K562 (cell line): ENCODE measurements around the gene ARL2. TPM values are rescaled to one million over a fixed set of nuclear protein-coding genes. Genes with fewer than 3 reads are reported as not detected.

ENCODE experiments used
- ATAC-seq: fragments of 200-7000 bp; cut with Tn5 transposase; 3 replicates; pipeline ENCODE4 v1.9.1; 2020; ENCODE audit warnings: moderate library complexity
- BruUV-seq: library from RNA; stranded (reverse); fragments of 400-500 nt; replicated peaks from 2 replicates; lab custom pipeline; 2021; lab: Mats Ljungman, UMichigan
- CTCF ChIA-PET: fragments of 300-600 bp; formaldehyde crosslinking; extraction: SDS; loops from one replicate; lab custom pipeline; 2021; ENCODE audit warnings: low intra/inter-chr PET ratio; lab: Yijun Ruan, JAX
- POLR2A ChIA-PET: fragments of 300-600, 350-650 bp; sonication (Branson Sonifier 250); formaldehyde crosslinking; extraction: SDS; loops from one replicate; lab custom pipeline; 2021; ENCODE audit warnings: antibody characterized with exemption, inconsistent platforms; lab: Yijun Ruan, JAX
- DNase-seq, 4 experiments: peaks; one replicate each; pipeline versions ENCODE4 v3.0.0 to v3.0.0-alpha.2; 2011 to 2018; ENCODE audit warnings: low spot score in 3 of 4, mixed read lengths in 3 of 4; ENCODE audit errors: extremely low read depth in 1 of 4
- FAIRE-seq: peaks from 2 replicates; lab custom pipeline; 2011; peaks lifted over from hg19 to GRCh38; lab: Jason Lieb, UNC
- H2AFZ ChIP-seq: 2 replicates; pipeline ENCODE4 v1.6.0; 2011; ENCODE audit warnings: low read depth, low read length, control low read depth, inconsistent platforms
- H3K27ac ChIP-seq: fragments of 200-600 bp; 3 replicates; pipeline ENCODE4 v1.8.0; 2011; ENCODE audit warnings: low read depth, mild to moderate bottlenecking, control low read depth, inconsistent platforms, low read length, moderate library complexity, mixed read lengths; ENCODE audit errors: extremely low read depth
- H3K27me3 ChIP-seq, 2 experiments: fragments of 300-600 bp in 1 of 2; 2 replicates in 1 of 2; 3 replicates in 1 of 2; pipeline versions ENCODE4 v1.6.0 to v1.8.0; 2011; ENCODE audit warnings: inconsistent platforms in 2 of 2, low read length in 2 of 2, mild to moderate bottlenecking in 1 of 2, mixed read lengths in 1 of 2, moderate library complexity in 1 of 2; ENCODE audit not compliant: control insufficient read depth in 2 of 2, insufficient read depth in 2 of 2
- H3K36me3 ChIP-seq: fragments of 300-600 bp; 3 replicates; pipeline ENCODE4 v1.8.0; 2011; ENCODE audit warnings: mild to moderate bottlenecking, low read length, inconsistent platforms; ENCODE audit not compliant: control insufficient read depth, insufficient read depth
- H3K4me1 ChIP-seq, 2 experiments: fragments of 200-600 bp in 1 of 2; replicated peaks in 1 of 2; 2 replicates in 1 of 2; 3 replicates in 1 of 2; pipeline versions ENCODE4 v1.5.1 to v1.8.0; 2011; ENCODE audit warnings: inconsistent platforms in 2 of 2, low read length in 2 of 2, mild to moderate bottlenecking in 1 of 2, mixed read lengths in 1 of 2, moderate library complexity in 1 of 2; ENCODE audit not compliant: control insufficient read depth in 2 of 2, insufficient read depth in 2 of 2
- H3K4me2 ChIP-seq: 2 replicates; pipeline ENCODE4 v1.6.1; 2011; ENCODE audit warnings: low read length, control low read depth, inconsistent platforms, mixed read lengths; ENCODE audit not compliant: insufficient read depth
- H3K4me3 ChIP-seq: fragments of 200-600 bp; sonication (generic), shearing (Covaris generic); 2 replicates; pipeline ENCODE4 v1.5.1; 2016; ENCODE audit warnings: control low read depth, inconsistent platforms
- H3K79me2 ChIP-seq: fragments of 200-600 bp; 3 replicates; pipeline ENCODE4 v1.8.0; 2011; ENCODE audit warnings: low read length, inconsistent platforms; ENCODE audit not compliant: control insufficient read depth, insufficient read depth
- H3K9ac ChIP-seq, 2 experiments: 2 replicates each; pipeline versions ENCODE4 v1.6.0 to v1.6.1; 2011; ENCODE audit warnings: low read depth in 2 of 2, low read length in 2 of 2, control low read depth in 1 of 2, inconsistent platforms in 1 of 2, mild to moderate bottlenecking in 1 of 2, mixed read lengths in 1 of 2; ENCODE audit not compliant: insufficient read depth in 1 of 2
- H3K9me1 ChIP-seq: one replicate; pipeline ENCODE4 v1.6.0; 2011; ENCODE audit warnings: inconsistent platforms, mild to moderate bottlenecking, low read length, moderate library complexity; ENCODE audit not compliant: control insufficient read depth, insufficient read depth
- H3K9me3 ChIP-seq: replicated peaks from 2 replicates; pipeline ENCODE4 v1.5.1; 2011; ENCODE audit warnings: low read depth, low read length, inconsistent platforms; ENCODE audit not compliant: control insufficient read depth, insufficient read depth
- H4K20me1 ChIP-seq: replicated peaks from 2 replicates; pipeline ENCODE4 v1.6.1; 2011; ENCODE audit warnings: low read length, inconsistent platforms, mixed read lengths; ENCODE audit not compliant: control insufficient read depth, insufficient read depth
- ASH1L ChIP-seq: fragments of 450-650 bp; IDR thresholded peaks from 2 replicates; pipeline ENCODE4 v1.6.1; 2018; ENCODE audit warnings: borderline replicate concordance, mild to moderate bottlenecking, low read depth; ENCODE audit not compliant: partially characterized antibody
- BMI1 ChIP-seq: fragments of 150-350 bp; IDR thresholded peaks from 2 replicates; pipeline ENCODE4 v1.6.1; 2014; ENCODE audit warnings: low read length
- CBX8 ChIP-seq: fragments of 200-600 bp; sonication (generic); IDR thresholded peaks from 2 replicates; pipeline ENCODE4 v1.6.1; 2012; ENCODE audit warnings: borderline replicate concordance, mixed run types, low read depth, mild to moderate bottlenecking, moderate library complexity, mixed read lengths, low read length, control low read depth, inconsistent platforms; ENCODE audit not compliant: poor library complexity, severe bottlenecking; ENCODE audit errors: extremely low read depth
- PRPF4 ChIP-seq: fragments of 200-400 bp; formaldehyde crosslinking; IDR thresholded peaks from one replicate; pipeline ENCODE4 v1.6.1; 2017; ENCODE audit warnings: low read length, low read depth, mild to moderate bottlenecking; ENCODE audit not compliant: insufficient read depth, poor library complexity, severe bottlenecking
- PTRF ChIP-seq: fragments of 450-650 bp; IDR thresholded peaks from 2 replicates; pipeline ENCODE4 v1.6.1; 2016; ENCODE audit warnings: mild to moderate bottlenecking, missing genetic modification characterization, missing compliant biosample characterization
- WGBS: fragments of 100-300 bp; shearing (Covaris generic); methylation state at CpG from one replicate; pipeline ENCODE4 v1.1.6; 2016; ENCODE audit warnings: low coverage, mixed read lengths; ENCODE audit not compliant: insufficient coverage; ENCODE audit errors: missing lambda C conversion rate; 5-methylcytosine and 5-hydroxymethylcytosine counted together
- in situ Hi-C: fragments of 300-500 bp; cut with MboI; formaldehyde crosslinking; loops from 4 replicates; pipeline ENCODE4 v1.15.0; 2018; ENCODE audit warnings: inconsistent platforms, mixed read lengths
- intact Hi-C: fragments of 100-400 bp; cut with micrococcal nuclease; formaldehyde crosslinking; loops from 2 replicates; pipeline ENCODE4 v1.14.2; 2022
- polyA plus RNA-seq, 8 experiments: library from polyadenylated mRNA; depleted of rRNA in 4 of 8; stranded (reverse) in 5 of 8; unstranded in 3 of 8; fragments of >200 nt; fragmentation: Nextera tagmentation in 2 of 8; fragmentation: Illumina TruSeq in 1 of 8; extraction: Ambion mirVana in 2 of 8; extraction: Trizol in 1 of 8; gene quantifications; 2 replicates each; pipeline versions ENCODE4 v1.2.1 to v1.2.3, GENCODE V29; 2011 to 2014; ENCODE audit warnings: inconsistent platforms in 1 of 8, missing spikeins in 1 of 8
- total RNA-seq, 7 experiments: library from RNA; depleted of rRNA in 6 of 7; stranded (reverse); fragments of >200 nt in 6 of 7; fragmentation: Illumina TruSeq in 2 of 7; extraction: Trizol in 2 of 7; gene quantifications; 2 replicates each; pipeline versions ENCODE4 v1.2.1 to v1.2.3, GENCODE V29; 2011 to 2021; ENCODE audit warnings: low replicate concordance in 1 of 7
- TF ChIP-seq, protein P1 (sequence below): fragments of 450-650 bp; IDR thresholded peaks from 2 replicates; pipeline ENCODE4 v1.6.1; 2016; ENCODE audit warnings: missing biosample characterization, missing genetic modification characterization
- TF ChIP-seq, protein P2 (sequence below): fragments of 250-450 bp; sonication (Bioruptor Pico); IDR thresholded peaks from 2 replicates; pipeline ENCODE4 v1.8.0; 2022; ENCODE audit warnings: inconsistent platforms
- TF ChIP-seq, protein P3 (sequence below): sonication (generic); formaldehyde crosslinking; IDR thresholded peaks from 2 replicates; pipeline ENCODE4 v1.4.0; 2020; ENCODE audit warnings: mild to moderate bottlenecking, missing genetic modification reagents

ARL2 gene
- total and polyA plus RNA-seq, 9 of the 15 experiments (the other 6 are each of a cell fraction or from before 2014, with no cell fraction given) = 5.7 to 154 (median 92.2) TPM

DNA sequence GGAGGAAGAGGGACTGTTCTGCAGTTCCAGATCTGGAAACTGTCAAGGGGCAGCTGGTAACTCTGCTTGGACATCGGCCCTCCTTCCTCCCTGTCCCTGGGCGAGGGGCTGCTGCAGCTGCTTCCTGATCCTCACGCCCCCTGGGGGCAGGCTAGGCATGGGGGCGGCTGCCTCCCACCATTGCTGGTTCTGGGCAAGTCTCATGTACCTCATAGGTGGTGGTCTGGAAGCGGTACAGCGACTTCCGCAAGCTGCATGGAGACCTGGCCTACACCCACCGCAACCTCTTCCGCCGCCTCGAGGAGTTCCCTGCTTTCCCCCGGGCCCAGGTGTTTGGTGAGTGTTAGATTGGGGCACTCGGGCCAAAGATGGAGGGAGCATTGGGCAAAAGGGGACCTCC lies 18.3 kb downstream of the ARL2 start:
- no peak overlapping the region for H3K27ac ChIP-seq
- intact Hi-C loops (no loop called here), in situ Hi-C loops (no loop called here)
- CTCF ChIA-PET = no interaction called here
- no peaks in the 10 kb centered on the region for H4K20me1 ChIP-seq
- POLR2A ChIA-PET = no interaction called here
- H3K79me2 ChIP-seq = peaks cover 9% of the 10 kb centered on the region; the same call in 2 of the 3 replicates
- no peak overlapping the region for H2AFZ ChIP-seq
- no peaks in the 10 kb centered on the region for H3K27me3 ChIP-seq
- H3K36me3 ChIP-seq = peaks cover 14% of the 10 kb centered on the region; the same call in 1 of the 3 replicates
- no peak overlapping the region for H3K4me2 ChIP-seq
- H3K9me3 ChIP-seq = no peaks in the 10 kb centered on the region
- no peak overlapping the region for H3K4me3 ChIP-seq
- BruUV-seq = no TSS peak
- H3K9ac ChIP-seq = no peak overlapping the region
- 87% methylated on average over 12 of the region's 13 CpGs for WGBS
- TF ChIP-seq, protein P1, sequence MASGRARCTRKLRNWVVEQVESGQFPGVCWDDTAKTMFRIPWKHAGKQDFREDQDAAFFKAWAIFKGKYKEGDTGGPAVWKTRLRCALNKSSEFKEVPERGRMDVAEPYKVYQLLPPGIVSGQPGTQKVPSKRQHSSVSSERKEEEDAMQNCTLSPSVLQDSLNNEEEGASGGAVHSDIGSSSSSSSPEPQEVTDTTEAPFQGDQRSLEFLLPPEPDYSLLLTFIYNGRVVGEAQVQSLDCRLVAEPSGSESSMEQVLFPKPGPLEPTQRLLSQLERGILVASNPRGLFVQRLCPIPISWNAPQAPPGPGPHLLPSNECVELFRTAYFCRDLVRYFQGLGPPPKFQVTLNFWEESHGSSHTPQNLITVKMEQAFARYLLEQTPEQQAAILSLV = no peak
- DNase-seq = no peak
- no peak for ATAC-seq
- peaks cover 4 to 13% of the 10 kb centered on the region in 2 experiments; a peak in 3 of 5 replicates for H3K4me1 ChIP-seq
- FAIRE-seq = no peak
- H3K9me1 ChIP-seq = no peaks in the 10 kb centered on the region

DNA sequence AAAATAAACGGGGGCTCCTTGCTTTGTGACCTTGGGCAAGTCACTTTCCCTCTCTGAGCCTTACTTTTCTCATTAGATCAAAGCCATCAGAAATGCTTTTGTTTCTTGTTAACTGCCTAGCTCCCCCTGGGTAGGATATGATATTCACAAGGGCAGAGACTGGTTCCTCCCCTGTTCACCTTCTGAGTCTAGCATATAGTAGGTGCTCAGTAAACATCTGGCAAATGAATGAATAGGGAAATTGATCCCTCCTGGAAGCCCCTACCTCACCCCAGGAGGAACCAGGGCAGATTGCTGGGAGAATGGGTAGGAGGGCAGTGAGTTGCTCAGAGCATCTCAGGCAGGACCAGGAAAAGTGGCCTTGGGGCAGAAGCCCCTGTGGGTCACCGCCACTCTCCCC lies 20.5 kb downstream of the ARL2 start:
- BruUV-seq = no TSS peak
- WGBS = 43% methylated on average over 1 of the region's 2 CpGs
- POLR2A ChIA-PET = no interaction called here
- TF ChIP-seq, protein P2, sequence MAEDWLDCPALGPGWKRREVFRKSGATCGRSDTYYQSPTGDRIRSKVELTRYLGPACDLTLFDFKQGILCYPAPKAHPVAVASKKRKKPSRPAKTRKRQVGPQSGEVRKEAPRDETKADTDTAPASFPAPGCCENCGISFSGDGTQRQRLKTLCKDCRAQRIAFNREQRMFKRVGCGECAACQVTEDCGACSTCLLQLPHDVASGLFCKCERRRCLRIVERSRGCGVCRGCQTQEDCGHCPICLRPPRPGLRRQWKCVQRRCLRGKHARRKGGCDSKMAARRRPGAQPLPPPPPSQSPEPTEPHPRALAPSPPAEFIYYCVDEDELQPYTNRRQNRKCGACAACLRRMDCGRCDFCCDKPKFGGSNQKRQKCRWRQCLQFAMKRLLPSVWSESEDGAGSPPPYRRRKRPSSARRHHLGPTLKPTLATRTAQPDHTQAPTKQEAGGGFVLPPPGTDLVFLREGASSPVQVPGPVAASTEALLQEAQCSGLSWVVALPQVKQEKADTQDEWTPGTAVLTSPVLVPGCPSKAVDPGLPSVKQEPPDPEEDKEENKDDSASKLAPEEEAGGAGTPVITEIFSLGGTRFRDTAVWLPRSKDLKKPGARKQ (CRISPR knock-in tag) = no peak
- no peak for TF ChIP-seq CBX8
- no peak for TF ChIP-seq PRPF4
- TF ChIP-seq, protein P3, sequence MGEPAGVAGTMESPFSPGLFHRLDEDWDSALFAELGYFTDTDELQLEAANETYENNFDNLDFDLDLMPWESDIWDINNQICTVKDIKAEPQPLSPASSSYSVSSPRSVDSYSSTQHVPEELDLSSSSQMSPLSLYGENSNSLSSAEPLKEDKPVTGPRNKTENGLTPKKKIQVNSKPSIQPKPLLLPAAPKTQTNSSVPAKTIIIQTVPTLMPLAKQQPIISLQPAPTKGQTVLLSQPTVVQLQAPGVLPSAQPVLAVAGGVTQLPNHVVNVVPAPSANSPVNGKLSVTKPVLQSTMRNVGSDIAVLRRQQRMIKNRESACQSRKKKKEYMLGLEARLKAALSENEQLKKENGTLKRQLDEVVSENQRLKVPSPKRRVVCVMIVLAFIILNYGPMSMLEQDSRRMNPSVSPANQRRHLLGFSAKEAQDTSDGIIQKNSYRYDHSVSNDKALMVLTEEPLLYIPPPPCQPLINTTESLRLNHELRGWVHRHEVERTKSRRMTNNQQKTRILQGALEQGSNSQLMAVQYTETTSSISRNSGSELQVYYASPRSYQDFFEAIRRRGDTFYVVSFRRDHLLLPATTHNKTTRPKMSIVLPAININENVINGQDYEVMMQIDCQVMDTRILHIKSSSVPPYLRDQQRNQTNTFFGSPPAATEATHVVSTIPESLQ (CRISPR knock-in tag) = no peak
- TF ChIP-seq PTRF = no peak
- TF ChIP-seq BMI1 = no peak
- TF ChIP-seq ASH1L = no peak

More for the DNA sequence above, 20.5 kb downstream of the ARL2 start:
- H3K4me3 ChIP-seq = no peak overlapping the region
- no peaks in the 10 kb centered on the region for H3K27me3 ChIP-seq
- FAIRE-seq (no peak), ATAC-seq (no peak), DNase-seq (no peak)
- no peak overlapping the region for H2AFZ ChIP-seq
- H3K79me2 ChIP-seq = no peaks in the 10 kb centered on the region
- no peak overlapping the region for H3K27ac ChIP-seq
- H4K20me1 ChIP-seq = no peaks in the 10 kb centered on the region
- peaks cover 0 to 10% of the 10 kb centered on the region in 2 experiments; a peak in 2 of 5 replicates for H3K4me1 ChIP-seq
- in situ Hi-C loops (no loop called here), intact Hi-C loops (no loop called here)
- no peaks in the 10 kb centered on the region for H3K9me1 ChIP-seq
- H3K9me3 ChIP-seq = no peaks in the 10 kb centered on the region
- CTCF ChIA-PET = no interaction called here
- peaks cover 24% of the 10 kb centered on the region; the same call in 1 of the 3 replicates for H3K36me3 ChIP-seq
- no peak overlapping the region for H3K9ac ChIP-seq
- no peak overlapping the region for H3K4me2 ChIP-seq
